Stimulated activated CD8-positive, alpha-beta memory T cell treated with anti-CD3 and anti-CD28 coated beads, Interleukin-2, amount 100 ng/mL, for 48 hours (primary cell): Measurements from ENCODE around the gene JAKMIP1.

Experiments used
- DNase-seq, 2 donors: peaks; one replicate each; pipeline ENCODE4 v3.0.0-alpha.2; 2020; ENCODE audit warnings: low read depth in 2 of 2

The JAKMIP1 gene

DNA sequence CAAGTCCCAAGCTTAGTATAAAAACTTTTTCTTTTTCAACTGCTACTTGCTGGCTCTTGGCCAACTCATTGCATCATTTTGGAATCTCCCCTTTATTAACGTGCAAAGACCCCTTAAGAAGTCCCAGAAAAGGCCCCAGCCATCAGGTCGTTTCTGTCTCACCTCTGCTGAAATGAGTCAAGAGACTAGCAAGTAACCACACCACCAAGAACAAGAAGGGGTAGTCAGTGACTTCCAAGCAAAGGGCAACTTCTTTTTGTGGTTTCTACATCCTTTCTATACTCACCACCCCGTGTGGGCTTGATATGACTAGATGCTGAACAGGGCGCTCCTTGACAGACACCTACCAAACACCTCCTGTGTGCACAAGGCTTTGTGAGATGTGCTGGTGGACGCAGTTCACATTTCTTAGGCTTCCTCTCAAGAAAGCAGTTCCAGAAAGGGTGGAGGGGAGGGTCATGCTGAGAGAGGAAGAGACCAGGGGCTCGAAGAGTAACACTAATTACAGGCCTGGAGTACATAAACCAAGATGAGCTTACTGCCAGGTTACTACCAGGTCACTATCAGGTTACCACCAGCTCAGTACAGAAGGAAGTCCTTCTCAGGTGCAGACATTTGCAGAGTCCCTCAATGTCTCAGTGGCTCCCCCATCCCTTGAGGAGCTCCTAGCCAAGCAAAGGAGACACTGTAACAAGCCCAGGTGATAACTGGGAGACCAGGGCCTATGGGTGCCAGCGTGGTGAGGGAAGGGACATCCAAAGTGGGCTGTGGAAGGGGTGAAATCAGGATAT lies 19.3 kb downstream of the JAKMIP1 start:
- peak; percentile 30 to 37 for DNase-seq

DNA sequence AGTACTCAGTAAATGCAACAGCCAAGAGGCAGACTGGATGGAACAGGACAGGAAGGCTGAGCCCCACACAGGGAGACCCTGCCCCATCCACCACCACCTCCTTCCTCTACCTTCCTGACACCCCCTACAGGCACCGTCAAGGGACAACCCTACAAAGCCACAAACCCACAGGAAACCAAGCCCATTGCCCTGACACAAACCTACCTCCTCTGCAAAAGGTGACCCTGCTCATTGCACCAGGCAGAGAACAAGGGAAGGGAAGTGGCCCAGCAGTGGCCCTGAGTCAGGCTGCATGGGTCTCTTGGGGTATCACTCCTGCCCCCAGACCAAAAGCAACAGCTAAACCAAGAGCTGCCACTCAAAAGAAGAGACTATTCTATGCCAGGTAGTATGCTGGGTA lies 21.0 kb downstream of the JAKMIP1 start:
- no peak for DNase-seq

DNA sequence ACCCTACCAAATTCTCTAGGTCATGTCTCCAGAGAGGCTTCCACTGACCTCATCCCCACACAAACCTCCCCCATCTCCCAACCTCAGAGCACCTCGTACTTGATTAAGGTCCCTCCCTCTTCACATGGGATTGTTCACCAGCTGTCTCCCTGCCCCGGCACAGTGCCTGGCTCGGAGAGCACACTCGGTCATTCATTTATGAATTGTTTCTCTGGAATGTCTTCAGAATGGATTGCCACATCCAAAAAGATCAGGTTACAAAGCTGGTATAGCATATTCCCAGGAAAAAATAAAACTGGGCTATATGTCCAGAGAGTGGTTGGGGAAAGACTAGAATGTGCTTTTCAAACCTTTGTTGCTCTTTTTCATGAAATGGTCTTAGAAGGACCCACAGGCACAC lies 21.6 kb downstream of the JAKMIP1 start:
- DNase-seq = no peak

DNA sequence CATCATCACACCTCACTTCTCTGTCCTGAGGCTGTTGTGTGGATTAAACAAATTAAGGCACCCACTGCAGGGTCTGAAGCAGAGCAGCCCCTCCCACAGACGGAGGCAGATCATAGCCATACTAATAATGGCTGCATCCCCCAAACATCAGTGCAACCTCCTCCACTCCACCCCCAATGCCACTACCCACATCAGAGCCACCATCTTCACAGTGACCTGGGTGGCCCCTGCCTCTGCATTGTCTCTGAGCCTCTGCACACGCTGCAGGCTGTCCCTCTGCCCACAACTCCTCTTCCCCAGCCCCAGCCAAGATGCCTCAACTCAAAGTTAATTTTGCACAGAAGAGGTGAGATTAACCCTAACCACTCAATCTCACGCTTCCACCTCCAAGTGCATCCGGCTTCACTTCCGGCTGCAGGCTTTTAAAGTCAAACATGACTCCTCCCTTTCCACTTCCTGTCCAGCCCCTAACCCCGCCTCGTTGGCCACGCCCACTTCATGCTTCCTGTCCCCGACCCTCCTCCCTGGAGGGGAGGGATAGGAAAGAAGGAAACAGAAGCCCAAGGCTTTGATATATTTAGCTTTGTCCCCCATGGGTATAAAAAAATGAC lies 22.7 kb downstream of the JAKMIP1 start:
- peak in 1 of 2 donors; percentile 43 for DNase-seq

DNA sequence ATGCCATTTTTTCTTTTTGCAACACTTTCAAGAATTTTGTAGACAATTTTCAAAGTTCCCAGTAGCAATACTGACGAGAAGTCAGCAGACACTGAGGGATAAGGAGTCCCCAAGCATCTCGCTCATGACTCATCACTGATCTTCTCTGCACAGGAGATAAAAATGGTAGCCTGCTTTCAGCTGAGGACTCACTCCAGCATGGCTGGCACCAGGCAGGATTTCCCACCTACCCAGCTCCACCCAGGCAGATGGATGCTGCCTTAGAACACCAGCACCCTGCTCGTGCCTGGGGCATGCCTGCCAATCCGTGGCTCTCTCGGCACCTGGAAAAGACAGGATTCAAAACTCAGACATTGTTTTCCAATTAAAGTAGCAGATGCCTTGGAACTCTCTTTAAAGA lies 24.9 kb downstream of the JAKMIP1 start:
- DNase-seq = no peak

DNA sequence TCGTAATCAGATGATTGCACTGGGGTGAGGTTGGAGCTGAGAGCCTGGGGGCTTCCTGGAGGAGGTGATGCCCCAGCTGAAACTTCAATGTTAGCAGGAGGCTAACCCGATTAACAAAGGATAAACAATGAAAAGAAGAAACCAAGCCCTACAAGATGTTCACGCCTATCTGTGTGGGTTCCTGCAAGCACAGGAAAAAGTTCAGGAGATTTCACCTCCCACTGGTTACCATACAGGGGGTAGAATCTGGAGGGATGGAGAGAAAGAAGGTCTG lies 27.5 kb downstream of the JAKMIP1 start:
- no peak for DNase-seq

DNA sequence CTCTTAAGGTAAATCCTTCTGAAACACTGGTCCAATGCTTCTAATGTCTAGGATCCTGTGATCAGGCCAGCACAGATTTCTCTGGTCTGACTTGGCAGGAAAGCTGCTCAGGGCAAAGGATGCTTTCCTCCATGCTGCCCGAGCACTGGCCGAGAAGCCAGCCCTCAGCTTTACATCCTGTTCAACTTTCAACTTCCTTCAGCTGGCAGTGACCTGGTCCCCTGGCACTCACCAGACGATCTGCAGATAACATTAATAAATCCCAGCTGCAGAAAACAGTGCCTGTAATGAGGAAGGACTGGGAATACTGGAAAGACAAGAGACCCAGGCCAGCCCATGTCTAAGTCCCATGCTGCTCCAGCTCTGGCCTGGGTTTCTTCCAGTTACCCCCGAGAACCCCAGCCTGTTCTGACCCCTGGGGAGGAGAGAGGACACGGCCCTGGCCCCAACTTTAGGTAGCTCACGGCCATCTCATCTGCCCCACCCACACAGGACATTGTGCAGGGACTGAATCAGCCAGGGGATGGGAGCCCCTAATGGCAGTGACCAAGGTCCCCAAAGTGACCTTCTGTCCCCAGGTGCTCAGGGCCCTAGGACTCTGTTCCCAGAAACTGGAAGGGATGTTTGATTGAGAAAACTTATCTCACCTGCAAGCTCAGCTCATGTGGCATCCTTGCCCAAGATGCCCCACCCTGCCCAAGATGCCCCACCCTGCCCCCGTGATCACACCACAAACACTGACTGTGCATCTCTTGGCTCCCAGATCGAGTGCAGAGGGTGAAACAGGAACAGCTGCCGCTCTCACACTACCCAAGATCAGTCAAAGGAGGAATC lies 28.0 kb downstream of the JAKMIP1 start:
- no peak for DNase-seq

DNA sequence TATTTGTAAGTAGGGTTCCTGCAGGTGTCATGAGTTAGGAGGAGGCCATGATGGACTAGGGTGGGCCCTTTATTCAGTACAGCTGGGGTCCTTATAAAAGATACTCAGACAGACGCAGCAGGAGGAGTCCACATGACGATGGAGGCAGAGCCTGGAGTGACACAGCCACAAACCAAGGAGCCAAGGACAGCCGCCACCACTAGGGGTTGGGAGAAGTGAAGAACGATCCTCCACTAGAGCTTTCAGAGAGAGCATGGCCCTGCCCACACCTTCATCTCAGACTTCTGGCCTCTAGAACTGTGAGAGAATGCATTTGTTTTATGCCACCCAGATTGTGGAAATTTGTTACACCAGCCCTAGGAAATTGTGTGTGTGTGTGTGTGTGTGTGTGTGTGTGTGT lies 31.1 kb downstream of the JAKMIP1 start:
- DNase-seq = no peak

DNA sequence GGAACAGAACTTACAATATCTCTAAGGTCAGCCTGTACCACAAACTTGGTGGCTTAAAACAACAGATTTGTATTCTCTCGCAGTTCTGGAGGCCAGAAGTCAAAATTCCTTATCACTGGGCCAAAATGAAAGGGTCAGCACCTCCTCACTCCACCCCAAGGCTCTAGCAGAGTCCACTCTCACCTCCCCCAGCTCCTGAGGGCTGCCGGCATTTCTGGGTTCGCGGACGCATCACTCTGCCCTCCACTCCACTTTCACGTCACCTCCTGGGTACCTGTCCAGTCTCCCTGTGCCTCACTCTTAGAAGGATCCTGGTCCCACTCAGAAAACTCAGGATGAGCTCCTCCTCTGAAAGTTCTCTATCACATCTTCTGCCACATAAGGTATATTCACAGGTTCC lies 34.6 kb downstream of the JAKMIP1 start:
- no peak for DNase-seq

DNA sequence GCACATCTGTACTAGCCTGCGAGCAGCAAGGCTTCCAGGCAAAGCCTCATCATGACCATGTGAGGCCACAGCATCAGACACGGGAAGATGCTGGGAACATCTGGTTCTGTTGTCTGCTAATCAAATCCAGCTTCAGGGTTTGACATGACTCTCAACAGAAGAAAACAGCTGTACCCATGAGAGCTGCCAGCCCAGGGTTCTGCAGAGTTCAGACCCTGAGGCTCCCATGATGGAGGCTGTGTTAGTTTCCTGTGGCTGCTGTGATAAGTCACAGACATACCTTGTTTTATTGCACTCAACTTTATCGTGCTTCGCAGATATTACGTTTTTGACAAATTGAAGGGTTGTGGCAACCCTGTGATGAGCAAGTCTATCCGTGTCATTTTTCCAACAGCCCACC lies 37.5 kb downstream of the JAKMIP1 start:
- no peak for DNase-seq

DNA sequence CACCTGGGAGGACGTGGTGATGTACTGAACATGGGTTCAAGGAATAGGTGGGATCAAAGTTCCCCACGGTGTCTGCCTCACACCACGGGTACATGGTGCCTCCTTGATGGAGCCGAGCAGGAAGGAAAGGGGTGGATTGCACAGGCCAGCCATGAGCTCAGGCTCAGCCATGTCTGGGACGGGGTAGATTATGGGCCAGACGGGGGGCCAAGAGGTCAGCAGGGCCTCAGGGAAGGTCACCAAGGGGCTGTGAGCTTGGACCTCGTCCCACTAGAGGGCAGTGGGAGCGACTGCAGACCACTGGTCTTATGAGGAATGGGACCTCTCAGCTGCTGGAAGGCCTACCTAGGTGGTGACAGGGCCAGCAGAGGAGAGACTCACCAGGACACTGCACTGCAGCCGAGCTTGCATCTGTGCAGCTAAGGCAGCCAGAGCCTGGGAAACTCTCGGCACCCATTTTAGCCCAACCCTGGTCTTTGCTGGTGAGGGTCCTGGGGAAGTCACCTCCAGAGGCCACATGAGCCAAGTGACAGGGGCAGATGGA lies 38.4 kb downstream of the JAKMIP1 start:
- no peak for DNase-seq

DNA sequence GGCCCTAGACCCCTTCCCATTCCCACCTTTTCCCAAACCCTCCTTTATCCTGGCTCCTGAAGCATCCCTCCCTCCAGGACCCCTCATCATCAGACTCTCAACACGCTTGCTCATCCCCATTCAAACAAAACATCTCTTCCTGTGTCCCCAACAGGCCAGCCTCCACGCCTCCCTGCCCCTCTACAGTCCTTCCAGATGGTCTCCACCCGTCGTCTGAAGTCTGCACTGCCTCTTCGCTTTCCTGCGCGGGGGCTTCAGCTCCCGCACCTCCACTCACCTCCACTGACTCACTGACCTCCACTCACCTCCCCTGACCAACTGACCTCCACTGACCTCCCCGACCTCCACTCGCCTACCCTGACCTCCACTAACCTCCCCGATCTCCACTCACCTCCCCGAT lies 39.8 kb downstream of the JAKMIP1 start:
- DNase-seq = no peak

DNA sequence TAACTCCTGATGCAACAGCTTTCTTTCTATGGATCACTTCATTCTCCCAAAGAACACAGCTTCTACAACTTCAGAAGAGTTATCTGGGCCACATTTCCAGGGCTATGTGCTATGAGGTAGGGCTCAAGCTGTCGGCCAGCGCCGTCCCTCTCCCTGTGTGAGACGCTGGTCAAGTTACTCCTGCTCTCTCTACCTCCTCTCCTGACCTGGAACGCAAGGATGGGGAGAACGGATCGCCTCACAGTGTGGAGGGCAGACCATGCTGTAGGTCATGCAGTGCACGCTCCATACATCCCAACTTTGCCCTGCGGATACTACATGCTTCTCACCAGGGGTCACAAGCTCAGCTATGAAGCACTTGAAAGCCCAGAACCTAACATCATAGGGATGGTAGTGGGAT lies 42.4 kb downstream of the JAKMIP1 start:
- DNase-seq = no peak

DNA sequence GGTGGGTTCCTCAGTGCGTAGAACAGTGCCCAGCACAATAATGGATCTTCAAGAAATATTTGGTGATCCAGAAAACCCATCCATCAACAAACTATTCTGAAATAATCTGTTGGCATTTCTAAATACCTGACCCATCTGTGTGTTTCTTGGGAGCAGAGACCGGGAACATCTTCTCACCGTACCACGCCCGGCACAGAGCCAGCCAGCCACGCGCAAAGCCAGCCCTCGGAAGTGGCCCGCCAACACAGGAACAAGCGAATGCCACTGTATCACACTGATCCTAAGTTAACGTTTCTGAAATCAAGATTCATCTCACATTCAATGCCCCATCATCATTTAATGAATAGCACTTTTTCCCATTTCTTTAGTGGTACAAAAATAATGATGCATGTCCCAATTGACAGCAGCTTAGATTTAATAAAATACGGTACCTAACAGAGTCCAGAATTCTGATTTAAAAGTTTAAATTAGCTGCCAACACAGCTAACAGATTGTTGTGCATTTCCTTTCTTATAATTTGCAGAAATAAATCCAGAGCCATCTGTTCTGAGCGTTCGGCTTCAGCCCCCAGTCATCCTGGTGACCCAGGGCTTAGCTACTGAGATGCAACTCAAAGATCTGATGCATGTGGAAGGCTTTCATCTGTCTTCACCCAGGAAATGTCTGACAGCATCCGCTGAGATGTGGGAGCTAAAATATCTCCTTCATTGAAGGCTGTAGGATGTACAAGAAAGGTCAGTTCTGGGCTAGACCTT lies 44.2 kb downstream of the JAKMIP1 start:
- DNase-seq = no peak

DNA sequence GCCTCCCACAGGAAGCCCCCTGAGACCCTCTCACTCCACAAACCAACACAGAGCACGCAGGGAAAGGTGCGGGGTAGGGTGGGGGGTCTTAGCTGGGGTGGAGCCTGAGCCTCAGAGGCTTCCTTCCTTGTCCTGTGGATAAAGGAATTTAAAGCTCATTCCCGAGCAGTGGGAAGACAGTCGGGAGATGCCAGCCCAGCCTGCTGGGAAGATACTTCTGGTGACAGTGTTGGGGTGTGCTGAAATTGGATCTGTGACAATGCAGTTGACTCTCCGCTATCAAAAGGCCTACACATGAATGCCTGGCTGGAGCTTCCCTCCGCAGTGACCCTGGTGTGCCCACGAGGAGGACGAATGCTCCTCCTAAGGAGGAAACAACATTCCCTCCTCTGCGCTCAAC lies 45.5 kb downstream of the JAKMIP1 start:
- no peak for DNase-seq

DNA sequence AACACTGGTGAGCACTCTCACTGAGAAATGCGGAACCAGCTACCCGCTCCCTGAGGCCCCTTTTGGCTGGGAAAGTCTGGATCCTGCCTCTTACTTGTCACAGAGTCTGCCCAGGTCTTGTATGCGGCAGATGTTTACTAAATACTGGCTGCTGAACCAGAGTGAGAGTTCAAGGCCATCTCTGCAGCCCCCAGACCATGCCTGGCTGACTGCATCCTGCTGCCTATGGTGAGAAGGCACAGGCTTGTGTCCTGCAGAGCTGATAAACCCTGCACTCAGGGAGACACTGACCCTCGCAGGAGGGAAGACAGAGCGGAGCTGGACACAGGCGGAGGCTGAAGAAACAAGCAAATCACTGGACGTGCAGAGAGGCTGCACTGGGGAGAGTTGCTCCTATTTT lies 46.5 kb downstream of the JAKMIP1 start:
- no peak for DNase-seq

DNA sequence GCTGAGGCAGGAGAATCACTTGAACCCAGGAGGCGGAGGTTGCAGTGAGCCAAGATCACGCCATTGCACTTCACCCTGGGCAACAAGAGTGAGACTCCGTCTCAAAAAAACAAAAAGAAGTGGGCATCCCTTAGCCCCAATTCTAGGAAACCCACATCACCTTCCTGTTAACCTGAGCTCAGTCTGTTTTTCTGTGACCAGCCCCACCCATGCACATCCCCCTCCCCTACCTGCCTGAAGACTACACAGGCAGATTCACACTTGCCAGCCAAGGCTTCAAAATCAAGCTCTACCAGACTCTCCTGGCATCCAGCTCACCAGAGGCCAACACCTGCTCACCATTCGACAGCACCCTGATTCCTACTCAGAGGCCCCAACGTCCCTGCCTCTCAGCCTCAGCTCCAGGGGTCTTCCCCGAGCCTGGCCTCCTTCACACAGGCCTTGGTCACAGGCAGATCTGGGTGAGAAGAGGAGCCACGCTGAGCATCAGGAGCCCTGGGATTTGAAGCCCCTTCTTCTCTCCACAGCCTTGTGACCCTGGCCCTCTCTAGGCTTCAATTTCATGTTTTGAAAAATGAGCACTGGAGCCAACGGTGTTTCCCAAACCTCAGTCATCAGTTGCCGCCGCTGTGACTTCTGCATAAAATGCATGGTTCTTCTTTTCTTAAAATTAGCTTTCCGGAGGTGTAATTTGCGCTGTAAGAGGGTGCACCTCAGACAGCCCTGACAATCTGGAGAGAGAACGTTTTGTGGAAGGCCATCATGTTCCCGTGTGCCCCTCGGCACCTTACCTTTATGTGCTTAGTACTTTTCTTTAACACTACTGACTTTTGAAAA lies 47.3 kb downstream of the JAKMIP1 start:
- no peak for DNase-seq

DNA sequence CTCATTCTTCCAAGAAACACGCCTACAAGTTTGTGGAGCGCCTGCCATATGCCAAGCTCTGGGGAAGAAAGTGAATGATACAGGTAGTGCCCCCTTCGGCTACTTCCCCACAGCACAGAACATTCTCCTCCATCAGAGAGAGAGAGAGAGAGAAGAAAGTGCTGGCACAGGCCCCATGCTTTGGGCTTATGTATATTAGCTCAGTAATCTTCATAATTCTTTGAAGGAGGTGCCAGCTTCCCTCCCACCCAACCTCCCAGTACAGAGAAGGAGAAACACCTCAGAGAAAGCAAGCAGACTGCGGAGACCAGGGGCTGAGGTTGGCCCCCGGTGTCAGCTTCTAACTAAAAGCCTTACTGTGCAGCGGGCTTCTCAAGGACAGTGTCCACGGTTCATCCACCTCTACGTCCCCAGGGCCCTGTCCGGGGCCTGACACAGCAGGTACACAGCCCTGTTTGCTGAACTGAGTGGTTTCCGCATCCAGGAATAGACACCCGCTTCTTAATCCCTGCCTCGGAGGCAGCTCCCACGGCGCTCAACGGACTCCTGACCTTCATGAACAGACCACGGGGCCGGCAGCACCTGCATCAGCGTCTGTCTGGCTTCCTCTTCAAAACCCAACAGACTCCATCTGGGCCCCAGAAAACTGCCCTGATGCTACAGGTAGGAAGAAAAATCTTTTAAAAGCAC lies 50.2 kb downstream of the JAKMIP1 start:
- DNase-seq = no peak

DNA sequence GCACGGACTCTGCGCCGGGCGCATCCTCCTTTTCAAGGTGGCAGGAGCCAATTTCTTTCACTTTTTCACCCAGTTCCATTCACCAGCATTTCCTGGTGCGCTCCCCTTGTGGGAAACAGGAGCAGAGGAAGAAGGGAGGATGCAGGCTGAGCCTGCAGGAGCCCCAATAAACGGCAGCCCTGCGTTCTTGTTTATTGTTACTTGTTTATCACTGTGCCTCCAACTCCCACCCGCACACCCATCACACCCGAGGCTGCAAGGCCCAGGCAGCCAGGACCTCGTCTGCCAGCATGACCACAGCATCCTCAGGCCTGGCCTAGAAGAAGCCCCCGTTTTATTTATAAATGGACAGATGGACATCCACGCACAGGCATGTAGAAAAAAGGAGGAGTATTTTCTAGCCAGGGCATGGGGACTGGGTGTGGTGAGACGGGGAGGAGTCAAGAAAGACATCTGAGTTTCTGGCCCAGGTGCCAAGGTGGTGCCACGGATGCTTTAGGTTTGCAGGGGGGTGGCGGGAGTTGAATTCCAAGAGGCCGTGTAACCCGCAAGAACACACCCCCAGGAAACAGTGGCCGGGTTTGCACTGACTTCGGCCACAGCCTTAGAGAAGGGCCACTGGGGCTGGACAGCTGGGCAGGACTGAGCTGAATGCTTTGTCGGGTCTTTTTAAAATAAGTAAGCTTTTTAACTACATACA lies 51.7 kb downstream of the JAKMIP1 start:
- no peak for DNase-seq

DNA sequence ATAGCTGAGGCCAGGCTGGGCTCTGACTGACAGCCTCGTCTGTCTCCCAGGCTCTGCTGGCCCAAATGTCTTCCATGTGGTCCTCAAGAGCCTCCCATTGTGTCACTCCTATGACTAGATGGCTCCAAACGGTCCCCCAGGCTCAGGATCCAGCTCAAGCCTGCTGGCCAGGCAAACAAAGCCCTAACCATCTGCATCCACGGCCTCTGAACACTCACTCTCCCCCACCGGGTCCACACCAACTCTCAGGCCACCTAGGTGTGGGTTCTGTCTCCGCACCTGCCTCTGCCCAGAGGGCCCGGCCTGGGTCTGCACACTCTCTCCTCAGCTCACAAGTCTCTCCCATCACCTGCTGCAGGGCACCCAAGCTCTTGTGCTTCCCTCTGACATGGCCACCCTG lies 52.9 kb downstream of the JAKMIP1 start:
- DNase-seq = no peak
